Natural killer cell (primary cell): ENCODE data around the gene TAS2R60. TPM values are rescaled to one million over a fixed set of nuclear protein-coding genes. Genes with fewer than 3 reads are reported as not detected.
"Not testable (repeated sequence)": the region's sequence is repeated elsewhere in the genome, so short reads cannot be mapped to it uniquely, and the experiment has no call there.

Experiments used
- ATAC-seq, 3 donors: fragments of 150-1000 bp in 2 of 3; fragments of 200-7000 bp in 1 of 3; cut with Tn5 transposase; 1 replicate in 1 of 3; 2 replicates in 2 of 3; pipeline ENCODE4 v1.10.0; 2021; ENCODE audit warnings: mild to moderate bottlenecking in 2 of 3, moderate library complexity in 2 of 3
- DNase-seq, 2 donors: peaks; one replicate each; pipeline versions ENCODE4 v3.0.0 to v3.0.0-alpha.2; 2013 to 2021; ENCODE audit warnings: mixed read lengths in 1 of 2
- H3K27ac ChIP-seq: one replicate; pipeline ENCODE4 v1.5.1; 2013; ENCODE audit warnings: mild to moderate bottlenecking, low read length
- H3K27me3 ChIP-seq: one replicate; pipeline ENCODE4 v1.6.1; 2013; ENCODE audit warnings: low read length; ENCODE audit not compliant: control insufficient read depth, insufficient read depth
- H3K36me3 ChIP-seq: one replicate; pipeline ENCODE4 v1.6.1; 2013; ENCODE audit warnings: low read length; ENCODE audit not compliant: control insufficient read depth, insufficient read depth
- H3K4me1 ChIP-seq: one replicate; pipeline ENCODE4 v1.6.1; 2013; ENCODE audit warnings: low read length; ENCODE audit not compliant: control insufficient read depth, insufficient read depth
- H3K4me3 ChIP-seq: one replicate; pipeline ENCODE4 v1.5.1; 2013; ENCODE audit warnings: low read length
- H3K9me3 ChIP-seq: one replicate; pipeline ENCODE4 v1.6.1; 2013; ENCODE audit warnings: low read length; ENCODE audit not compliant: control insufficient read depth, insufficient read depth
- H3K27ac Mint-ChIP-seq, 2 donors: one replicate each; pipeline ENCODE4 v1.8.0; 2022; ENCODE audit warnings: mild to moderate bottlenecking in 2 of 2, mixed read lengths in 2 of 2, moderate library complexity in 1 of 2
- H3K27me3 Mint-ChIP-seq, 2 donors: one replicate each; pipeline ENCODE4 v1.8.0; 2022; ENCODE audit warnings: low read depth in 2 of 2, mixed read lengths in 2 of 2
- H3K36me3 Mint-ChIP-seq: one replicate; pipeline ENCODE4 v1.8.0; 2022; ENCODE audit warnings: mixed read lengths
- H3K4me1 Mint-ChIP-seq, 2 donors: one replicate each; pipeline ENCODE4 v1.8.0; 2022; ENCODE audit warnings: mixed read lengths in 2 of 2
- H3K4me3 Mint-ChIP-seq: one replicate; pipeline ENCODE4 v1.8.0; 2022; ENCODE audit warnings: mild to moderate bottlenecking, moderate library complexity, mixed read lengths
- H3K9me3 Mint-ChIP-seq, 2 donors: one replicate each; pipeline ENCODE4 v1.8.0; 2022; ENCODE audit warnings: mixed read lengths in 2 of 2
- WGBS: methylation state at CpG from one replicate; pipeline ENCODE4 v1.1.7; 2013; ENCODE audit warnings: missing lambda C conversion rate; ENCODE audit not compliant: insufficient coverage; 5-methylcytosine and 5-hydroxymethylcytosine counted together
- intact Hi-C: fragments of 100-400 bp; cut with micrococcal nuclease; formaldehyde crosslinking; loops from one replicate; pipeline ENCODE4 v1.14.2; 2022
- total RNA-seq, 4 donors: library from RNA; stranded (reverse); fragments of 120-200 nt in 1 of 4; gene quantifications; one replicate each; pipeline versions ENCODE4 v1.2.3 to v1.2.4, GENCODE V29; 2013 to 2022
- TF ChIP-seq, protein P1 (sequence below): fragments of 200-600 bp; IDR thresholded peaks from one replicate; pipeline ENCODE4 v1.8.0; 2022; ENCODE audit warnings: antibody characterized with exemption

TAS2R60 gene
- total RNA-seq, 3 donors from 2014 or later (not counting 1 experiment from before 2014, with no cell fraction given) = 0.40 TPM; not detected in 2

DNA sequence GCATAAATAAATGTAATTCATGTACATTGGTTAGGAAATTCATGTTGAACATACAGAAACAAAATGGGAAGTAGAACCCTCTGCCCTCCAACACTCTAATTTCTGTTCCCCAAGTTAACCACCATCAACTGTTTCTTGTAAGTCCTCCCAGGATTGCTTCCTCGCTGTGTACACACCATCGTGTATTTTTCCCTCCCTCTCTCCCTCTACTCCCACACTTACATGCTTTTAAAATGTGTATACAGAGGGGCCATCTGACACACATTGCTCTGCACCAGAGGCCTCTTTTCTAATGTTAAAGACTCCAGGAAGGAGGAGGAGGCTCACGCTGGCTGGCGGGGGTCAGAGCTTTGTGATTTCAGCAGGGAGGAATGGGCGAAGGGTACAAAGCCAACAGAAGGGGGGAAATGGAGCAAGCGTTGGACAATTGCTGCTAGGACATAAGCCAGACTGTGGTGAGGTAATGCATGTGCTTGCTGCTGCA lies 32.7 kb upstream of the TAS2R60 start:
- no peak overlapping the region for H3K27ac ChIP-seq
- Mint-ChIP-seq H3K27me3 (peaks cover 68 to 83% of the 10 kb centered on the region in 2 donors), H3K4me3 (peak overlapping the region; percentile 57), H3K27ac (no peak overlapping the region), H3K9me3 (no peaks in the 10 kb centered on the region), H3K4me1 (peaks cover 33 to 34% of the 10 kb centered on the region in 2 donors), H3K36me3 (no peaks in the 10 kb centered on the region)
- no peaks in the 10 kb centered on the region for H3K36me3 ChIP-seq
- ATAC-seq = no peak
- H3K4me3 ChIP-seq = no peak overlapping the region
- H3K9me3 ChIP-seq = no peaks in the 10 kb centered on the region
- peaks cover 31% of the 10 kb centered on the region for H3K27me3 ChIP-seq
- TF ChIP-seq, protein P1, sequence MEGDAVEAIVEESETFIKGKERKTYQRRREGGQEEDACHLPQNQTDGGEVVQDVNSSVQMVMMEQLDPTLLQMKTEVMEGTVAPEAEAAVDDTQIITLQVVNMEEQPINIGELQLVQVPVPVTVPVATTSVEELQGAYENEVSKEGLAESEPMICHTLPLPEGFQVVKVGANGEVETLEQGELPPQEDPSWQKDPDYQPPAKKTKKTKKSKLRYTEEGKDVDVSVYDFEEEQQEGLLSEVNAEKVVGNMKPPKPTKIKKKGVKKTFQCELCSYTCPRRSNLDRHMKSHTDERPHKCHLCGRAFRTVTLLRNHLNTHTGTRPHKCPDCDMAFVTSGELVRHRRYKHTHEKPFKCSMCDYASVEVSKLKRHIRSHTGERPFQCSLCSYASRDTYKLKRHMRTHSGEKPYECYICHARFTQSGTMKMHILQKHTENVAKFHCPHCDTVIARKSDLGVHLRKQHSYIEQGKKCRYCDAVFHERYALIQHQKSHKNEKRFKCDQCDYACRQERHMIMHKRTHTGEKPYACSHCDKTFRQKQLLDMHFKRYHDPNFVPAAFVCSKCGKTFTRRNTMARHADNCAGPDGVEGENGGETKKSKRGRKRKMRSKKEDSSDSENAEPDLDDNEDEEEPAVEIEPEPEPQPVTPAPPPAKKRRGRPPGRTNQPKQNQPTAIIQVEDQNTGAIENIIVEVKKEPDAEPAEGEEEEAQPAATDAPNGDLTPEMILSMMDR = no peak
- 60% methylated on average over 6 of the region's 6 CpGs for WGBS
- intact Hi-C loops = no loop called here
- H3K4me1 ChIP-seq = peaks cover 30% of the 10 kb centered on the region
- no peak for DNase-seq

DNA sequence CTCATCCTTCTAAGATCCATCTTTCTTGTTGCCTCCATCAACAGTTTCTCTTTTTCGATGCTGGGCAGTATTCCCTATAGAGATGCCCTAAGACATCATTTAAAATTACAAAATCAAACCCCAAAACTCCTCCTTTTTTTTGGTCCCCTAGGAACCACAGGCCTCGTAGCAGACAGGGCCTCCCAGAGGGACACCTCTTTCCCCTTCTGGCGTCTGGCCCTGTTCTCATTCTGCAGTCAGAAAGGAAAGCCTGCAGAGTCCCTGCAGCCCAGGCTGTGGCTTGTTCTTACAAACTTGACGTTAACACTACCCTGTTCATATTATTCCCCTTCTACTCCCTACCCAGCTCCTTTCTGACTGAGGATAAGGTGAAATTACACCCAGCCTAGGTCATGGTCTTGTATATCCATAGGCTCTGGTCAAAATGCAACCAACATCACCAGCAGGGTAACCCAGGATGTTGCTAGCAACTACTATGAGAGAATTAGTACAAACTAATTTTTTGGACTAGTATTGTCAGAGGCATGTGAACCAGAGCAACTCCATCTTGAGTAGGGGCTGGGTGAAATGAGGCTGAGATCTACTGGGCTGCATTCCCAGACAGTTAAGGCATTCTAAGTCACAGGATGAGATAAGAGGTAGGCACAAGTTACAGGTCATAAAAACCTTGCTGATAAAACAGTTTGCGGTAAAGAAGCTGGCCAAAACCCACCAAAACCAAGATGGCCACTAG lies 31.1 kb upstream of the TAS2R60 start:
- H3K9me3 ChIP-seq = no peaks in the 10 kb centered on the region
- H3K4me1 Mint-ChIP-seq = peaks cover 30 to 31% of the 10 kb centered on the region in 2 donors

DNA sequence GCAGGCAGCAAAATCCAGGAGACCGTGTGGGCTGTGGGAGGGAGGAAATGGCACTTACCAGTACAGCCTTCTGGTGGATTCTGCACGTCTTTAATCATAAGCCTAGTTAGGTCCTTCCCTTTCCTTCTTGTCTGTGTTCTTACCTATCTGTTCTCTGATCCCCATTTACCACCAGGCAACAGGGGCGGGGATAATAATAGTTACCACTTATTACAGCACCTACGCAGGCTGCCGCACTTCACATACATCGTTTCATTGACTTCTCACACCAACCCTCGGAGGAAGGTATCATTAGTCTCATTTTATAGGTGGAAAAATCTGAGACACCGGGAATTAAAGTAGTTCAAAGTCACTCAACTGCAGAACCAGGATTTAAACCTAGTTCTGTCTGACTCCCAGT lies 30.1 kb upstream of the TAS2R60 start:
- Histone ChIP-seq H3K27ac (no peak overlapping the region), H3K36me3 (no peaks in the 10 kb centered on the region), H3K4me3 (no peak overlapping the region), H3K4me1 (peaks cover 17% of the 10 kb centered on the region), H3K27me3 (peaks cover 23% of the 10 kb centered on the region), H3K9me3 (no peaks in the 10 kb centered on the region)
- Mint-ChIP-seq H3K36me3 (no peaks in the 10 kb centered on the region), H3K4me1 (peaks cover 20 to 21% of the 10 kb centered on the region in 2 donors), H3K27ac (no peak overlapping the region), H3K9me3 (no peaks in the 10 kb centered on the region), H3K4me3 (no peak overlapping the region), H3K27me3 (peaks cover 50 to 64% of the 10 kb centered on the region in 2 donors)
- intact Hi-C loops = no loop called here
- TF ChIP-seq, protein P1 = no peak
- WGBS = 90% methylated on average over 8 of the region's 8 CpGs
- DNase-seq = no peak
- no peak for ATAC-seq

More for the DNA sequence above, 31.1 kb upstream of the TAS2R60 start:
- intact Hi-C loops = no loop called here
- peaks cover 58 to 67% of the 10 kb centered on the region in 2 donors for H3K27me3 Mint-ChIP-seq
- DNase-seq = no peak
- peaks cover 27% of the 10 kb centered on the region for H3K27me3 ChIP-seq
- 68% methylated on average over 5 of the region's 5 CpGs for WGBS
- H3K4me1 ChIP-seq = peaks cover 27% of the 10 kb centered on the region
- TF ChIP-seq, protein P1 = no peak
- no peak overlapping the region for H3K4me3 ChIP-seq
- no peak overlapping the region for H3K27ac Mint-ChIP-seq
- H3K9me3 Mint-ChIP-seq = no peaks in the 10 kb centered on the region
- H3K27ac ChIP-seq = no peak overlapping the region
- H3K36me3 ChIP-seq = no peaks in the 10 kb centered on the region
- no peak overlapping the region for H3K4me3 Mint-ChIP-seq
- ATAC-seq = no peak
- no peaks in the 10 kb centered on the region for H3K36me3 Mint-ChIP-seq

DNA sequence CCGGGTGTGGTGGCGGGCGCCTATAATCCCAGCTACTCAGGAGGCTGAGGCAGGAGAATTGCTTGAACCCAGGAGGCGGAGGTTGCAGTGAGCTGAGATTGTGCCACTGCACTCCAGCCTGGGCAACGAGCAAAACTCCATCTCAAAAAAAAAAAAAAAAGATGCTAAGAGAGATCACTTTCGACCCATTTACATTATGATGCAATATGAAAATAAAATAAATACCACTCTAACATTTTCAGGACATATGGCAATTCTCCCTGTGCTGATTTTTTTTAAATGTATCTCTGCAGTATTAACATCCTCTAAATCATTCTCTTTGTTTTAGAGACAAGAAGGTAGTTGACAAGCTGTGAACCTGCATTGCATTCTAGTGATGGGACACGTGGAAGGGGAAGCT lies 28.0 kb upstream of the TAS2R60 start:
- H3K9me3 Mint-ChIP-seq = not testable (repeated sequence)

More for the DNA sequence above, 28.0 kb upstream of the TAS2R60 start:
- not testable (repeated sequence) for H3K4me3 Mint-ChIP-seq, ATAC-seq, H3K36me3 ChIP-seq, H3K4me1 Mint-ChIP-seq, DNase-seq, H3K4me3 ChIP-seq, H3K27ac Mint-ChIP-seq, H3K9me3 ChIP-seq, H3K27ac ChIP-seq, H3K4me1 ChIP-seq, H3K36me3 Mint-ChIP-seq
- peaks cover 12% of the 10 kb centered on the region for H3K27me3 ChIP-seq
- 87% methylated on average over 5 of the region's 7 CpGs for WGBS
- intact Hi-C loops = loop anchor here (5.0 kb wide), 1 partner anchor 38 kb away; no protein-coding TSS in a partner anchor
- H3K27me3 Mint-ChIP-seq = peaks cover 45 to 56% of the 10 kb centered on the region in 2 donors
